Stimulated activated naive CD8-positive, alpha-beta T cell treated with anti-CD3 and anti-CD28 coated beads, Interleukin-15, amount 100 ng/mL, for 72 hours (primary cell): ENCODE data around the gene FURIN.
"Not testable (repeated sequence)": the region's sequence is repeated elsewhere in the genome, so short reads cannot be mapped to it uniquely, and the experiment has no call there.

Experiments used
- ATAC-seq: fragments of 150-1000 bp; cut with Tn5 transposase; 2 replicates; pipeline ENCODE4 v1.10.0; 2021; ENCODE audit warnings: mild to moderate bottlenecking, moderate library complexity
- DNase-seq, 2 donors: peaks; one replicate each; pipeline ENCODE4 v3.0.0; 2021 to 2022
- H3K27ac Mint-ChIP-seq, 2 donors: one replicate each; pipeline ENCODE4 v1.8.0; 2022; ENCODE audit warnings: mild to moderate bottlenecking in 2 of 2, mixed read lengths in 2 of 2, moderate library complexity in 2 of 2
- H3K27me3 Mint-ChIP-seq: one replicate; pipeline ENCODE4 v1.8.0; 2022; ENCODE audit warnings: mixed read lengths
- H3K4me1 Mint-ChIP-seq: one replicate; pipeline ENCODE4 v1.8.0; 2022; ENCODE audit warnings: mild to moderate bottlenecking, mixed read lengths
- H3K4me3 Mint-ChIP-seq, 2 donors: one replicate each; pipeline ENCODE4 v1.8.0; 2022; ENCODE audit warnings: mild to moderate bottlenecking in 2 of 2, mixed read lengths in 2 of 2, moderate library complexity in 1 of 2
- H3K9me3 Mint-ChIP-seq, 2 donors: one replicate each; pipeline ENCODE4 v1.8.0; 2022; ENCODE audit warnings: mixed read lengths in 2 of 2

FURIN gene

DNA sequence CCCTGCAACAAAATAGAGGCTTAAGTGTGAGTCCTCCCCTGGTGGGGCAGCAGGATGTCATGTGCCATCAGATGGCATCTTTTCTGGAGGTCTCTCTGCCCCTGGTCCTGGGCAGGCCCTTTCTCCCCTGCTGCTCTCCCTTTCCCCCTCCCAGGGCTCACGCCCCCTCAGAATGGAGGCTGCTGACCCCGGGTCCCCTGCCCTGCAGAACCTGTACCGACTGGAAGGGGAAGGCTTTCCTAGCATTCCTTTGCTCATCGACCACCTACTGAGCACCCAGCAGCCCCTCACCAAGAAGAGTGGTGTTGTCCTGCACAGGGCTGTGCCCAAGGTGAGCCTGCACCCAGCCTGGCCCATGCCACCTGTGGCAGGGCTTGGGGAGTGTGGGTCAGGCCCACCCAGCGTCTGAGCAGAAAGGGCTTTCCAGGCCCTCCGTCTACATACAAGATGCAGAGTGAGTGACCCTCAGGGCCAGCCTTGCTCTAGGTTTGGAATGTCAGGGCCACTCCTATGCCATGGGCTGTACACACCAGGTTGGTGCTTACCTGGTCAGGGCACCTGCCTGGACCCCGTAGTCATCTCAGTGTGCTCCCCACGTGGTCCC, 23.1 kb downstream of the FURIN start:
- Mint-ChIP-seq H3K27me3 (no peaks in the 10 kb centered on the region), H3K4me3 (no peak overlapping the region), H3K27ac (no peak overlapping the region), H3K9me3 (no peaks in the 10 kb centered on the region), H3K4me1 (peaks cover 7% of the 10 kb centered on the region)
- ATAC-seq (no peak), DNase-seq (no peak)

DNA sequence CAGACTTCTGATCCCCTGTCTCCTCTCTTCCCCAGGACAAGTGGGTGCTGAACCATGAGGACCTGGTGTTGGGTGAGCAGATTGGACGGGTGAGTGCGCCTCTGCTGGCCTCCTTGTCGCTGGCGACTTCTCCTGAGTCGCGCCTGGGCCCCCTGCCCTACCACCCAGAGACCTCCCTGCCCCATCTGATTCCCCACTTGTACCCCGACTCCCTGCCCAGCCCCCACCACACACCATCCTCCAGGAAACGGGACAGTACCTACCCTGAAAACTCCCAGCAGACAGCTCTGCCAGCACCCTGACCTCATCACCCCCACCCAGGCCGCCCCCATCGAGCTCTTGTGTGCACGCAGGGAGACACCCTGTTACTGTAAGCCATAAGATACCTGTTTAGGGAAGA, 23.6 kb downstream of the FURIN start:
- H3K9me3 Mint-ChIP-seq, result no peaks in the 10 kb centered on the region
- peaks cover 6% of the 10 kb centered on the region for H3K4me1 Mint-ChIP-seq
- H3K4me3 Mint-ChIP-seq, result no peak overlapping the region
- ATAC-seq (no peak), DNase-seq (no peak)
- no peak overlapping the region for H3K27ac Mint-ChIP-seq
- no peaks in the 10 kb centered on the region for H3K27me3 Mint-ChIP-seq

DNA sequence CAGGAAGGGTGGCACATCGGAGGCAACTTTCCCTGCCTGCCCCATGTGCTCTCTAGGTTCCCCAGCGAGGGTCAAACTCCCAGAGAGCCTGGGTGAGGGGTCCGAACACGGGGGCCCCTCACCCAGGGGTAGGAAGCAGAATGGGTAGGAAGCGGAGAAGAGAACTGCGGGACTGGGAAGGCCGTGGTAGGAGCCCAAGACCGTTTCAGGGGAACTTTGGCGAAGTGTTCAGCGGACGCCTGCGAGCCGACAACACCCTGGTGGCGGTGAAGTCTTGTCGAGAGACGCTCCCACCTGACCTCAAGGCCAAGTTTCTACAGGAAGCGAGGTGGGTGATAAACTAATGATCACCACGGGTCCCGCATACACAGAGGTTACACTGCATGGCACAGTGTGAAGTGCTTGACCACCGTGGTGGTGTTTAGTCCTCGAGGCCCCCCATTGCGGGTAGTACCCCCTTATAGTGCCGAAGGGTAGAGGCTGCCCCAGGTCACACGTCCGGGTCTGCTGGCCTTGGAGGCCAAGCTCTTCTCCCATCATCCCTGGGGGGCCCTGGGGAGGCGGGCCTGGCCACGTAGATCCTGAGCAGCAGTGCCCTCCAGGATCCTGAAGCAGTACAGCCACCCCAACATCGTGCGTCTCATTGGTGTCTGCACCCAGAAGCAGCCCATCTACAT, 24.2 kb downstream of the FURIN start:
- H3K27ac Mint-ChIP-seq, result no peak overlapping the region
- ATAC-seq, result no peak
- no peaks in the 10 kb centered on the region for H3K27me3 Mint-ChIP-seq
- no peak for DNase-seq
- H3K4me3 Mint-ChIP-seq, result no peak overlapping the region
- peaks cover 6% of the 10 kb centered on the region for H3K4me1 Mint-ChIP-seq
- no peaks in the 10 kb centered on the region for H3K9me3 Mint-ChIP-seq

DNA sequence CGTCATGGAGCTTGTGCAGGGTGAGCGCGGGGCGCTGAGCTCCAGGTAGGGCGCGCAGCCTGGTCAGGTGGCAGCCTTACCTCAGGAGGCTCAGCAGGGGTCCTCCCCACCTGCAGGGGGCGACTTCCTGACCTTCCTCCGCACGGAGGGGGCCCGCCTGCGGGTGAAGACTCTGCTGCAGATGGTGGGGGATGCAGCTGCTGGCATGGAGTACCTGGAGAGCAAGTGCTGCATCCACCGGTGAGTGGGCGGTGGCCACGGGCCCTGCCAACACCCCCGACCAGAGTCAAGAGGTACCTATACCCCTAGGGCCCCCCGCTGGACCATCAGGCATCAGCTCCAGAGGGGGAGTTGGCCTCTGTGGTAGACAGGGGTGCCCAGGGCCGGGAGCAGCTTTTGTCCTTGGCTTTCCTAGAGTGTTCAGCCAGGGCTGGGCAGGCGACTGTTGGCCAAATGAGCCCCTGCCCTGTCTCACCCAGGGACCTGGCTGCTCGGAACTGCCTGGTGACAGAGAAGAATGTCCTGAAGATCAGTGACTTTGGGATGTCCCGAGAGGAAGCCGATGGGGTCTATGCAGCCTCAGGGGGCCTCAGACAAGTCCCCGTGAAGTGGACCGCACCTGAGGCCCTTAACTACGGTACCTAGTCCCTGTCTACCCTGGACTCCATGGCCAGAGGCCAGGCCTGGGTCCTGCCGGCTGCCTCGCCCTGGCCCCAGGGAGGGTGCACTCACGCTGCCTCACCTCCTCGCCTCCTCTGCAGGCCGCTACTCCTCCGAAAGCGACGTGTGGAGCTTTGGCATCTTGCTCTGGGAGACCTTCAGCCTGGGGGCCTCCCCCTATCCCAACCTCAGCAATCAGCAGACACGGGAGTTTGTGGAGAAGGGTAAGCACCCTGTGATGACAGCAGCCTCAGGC, 25.0 kb downstream of the FURIN start:
- Mint-ChIP-seq H3K9me3 (no peaks in the 10 kb centered on the region), H3K4me3 (no peak overlapping the region), H3K27me3 (no peaks in the 10 kb centered on the region), H3K27ac (peak overlapping the region in 1 of 2 donors; percentile 42), H3K4me1 (peaks cover 6% of the 10 kb centered on the region)
- ATAC-seq, result peak; percentile 22
- peak in 1 of 2 donors; percentile 30 for DNase-seq

DNA sequence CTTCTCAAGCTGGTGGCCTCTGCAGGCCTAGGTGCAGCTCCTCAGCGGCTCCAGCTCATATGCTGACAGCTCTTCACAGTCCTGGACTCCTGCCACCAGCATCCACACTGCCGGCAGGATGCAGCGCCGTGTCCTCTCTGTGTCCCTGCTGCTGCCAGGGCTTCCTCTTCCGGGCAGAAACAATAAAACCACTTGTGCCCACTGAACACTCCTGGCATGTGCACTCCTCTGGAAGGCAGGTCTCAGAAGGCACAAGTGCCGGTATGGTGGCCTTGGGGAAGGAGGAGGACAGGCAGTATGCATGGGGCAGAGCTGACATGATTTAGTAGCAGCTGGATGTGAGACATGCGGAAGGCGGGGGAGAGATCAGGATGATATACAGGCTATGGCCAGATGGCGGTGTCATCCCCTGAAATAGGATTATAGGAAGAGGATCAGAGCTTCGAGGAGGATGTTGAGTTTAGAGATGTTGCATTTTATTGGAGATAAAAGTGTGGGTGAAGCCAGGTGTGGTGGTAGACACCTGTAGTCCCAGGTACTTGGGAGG, 27.3 kb downstream of the FURIN start:
- Mint-ChIP-seq H3K9me3 (no peaks in the 10 kb centered on the region), H3K4me3 (no peak overlapping the region), H3K4me1 (no peaks in the 10 kb centered on the region), H3K27me3 (no peaks in the 10 kb centered on the region), H3K27ac (no peak overlapping the region)
- DNase-seq (no peak), ATAC-seq (no peak)

DNA sequence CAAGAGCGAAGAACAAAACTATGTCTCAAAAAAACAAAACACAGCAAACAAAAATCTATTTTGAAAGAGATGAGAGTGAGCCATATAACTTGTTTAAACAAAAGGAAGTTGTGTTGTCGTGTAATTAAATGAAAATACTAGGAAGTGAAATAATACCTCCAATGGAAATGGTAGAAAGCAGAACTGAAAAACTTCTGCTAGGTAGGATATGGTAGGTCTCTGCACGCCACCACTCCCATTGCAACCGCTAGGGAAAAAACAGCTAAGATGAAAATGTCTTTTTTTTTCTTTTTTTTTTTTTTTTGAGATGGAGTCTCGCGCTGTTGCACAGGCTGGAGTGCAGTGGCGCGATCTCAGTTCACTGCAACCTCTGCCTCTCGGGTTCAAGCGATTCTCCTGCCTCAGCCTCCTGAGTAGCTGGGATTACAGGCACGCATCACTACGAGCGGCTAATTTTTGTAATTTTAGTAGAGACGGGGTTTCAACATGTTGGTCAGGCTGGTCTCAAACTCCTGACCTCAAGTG, 28.8 kb downstream of the FURIN start:
- peaks cover 12% of the 10 kb centered on the region for H3K4me1 Mint-ChIP-seq
- not testable (repeated sequence) for ATAC-seq, H3K27ac Mint-ChIP-seq, H3K9me3 Mint-ChIP-seq, DNase-seq, H3K4me3 Mint-ChIP-seq, H3K27me3 Mint-ChIP-seq

DNA sequence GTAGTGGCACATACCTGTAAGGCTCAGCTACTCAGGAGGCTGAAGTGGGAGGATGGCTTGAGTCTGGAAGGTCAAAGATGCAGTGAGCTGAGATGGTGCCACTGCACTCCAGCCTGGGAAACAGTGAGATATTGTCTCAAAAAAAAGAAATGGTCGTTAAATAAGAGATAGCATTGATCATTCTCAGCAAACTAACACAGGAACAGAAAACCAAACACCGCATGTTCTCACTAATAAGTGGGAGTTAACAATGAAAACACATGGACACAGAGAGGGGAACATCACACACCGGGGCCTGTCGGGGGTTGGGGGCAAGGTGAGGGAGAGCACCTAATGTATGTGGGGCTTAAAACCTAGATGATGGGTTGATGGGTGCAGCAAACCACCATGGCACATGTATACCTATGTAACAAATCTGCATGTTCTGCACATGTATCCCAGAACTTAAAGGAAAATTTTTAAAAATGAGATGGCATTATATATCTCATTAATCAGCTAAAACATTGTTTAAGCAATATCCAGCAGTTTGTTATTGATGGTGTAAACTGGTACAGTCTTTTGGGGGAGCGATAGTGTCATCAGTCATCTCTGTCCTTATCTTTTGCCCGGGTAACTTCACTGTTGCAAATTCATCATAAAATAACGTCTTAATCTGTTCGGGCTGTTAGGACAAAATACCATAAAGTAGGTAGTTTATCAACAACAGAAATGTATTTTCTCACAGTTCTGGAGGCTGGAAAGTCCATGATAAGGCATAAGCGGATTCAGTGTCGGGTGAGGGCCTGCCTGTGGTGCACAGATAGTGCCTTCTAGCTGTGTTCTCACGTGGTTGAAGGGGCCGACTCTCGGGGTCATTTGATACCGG, 33.0 kb downstream of the FURIN start:
- H3K27me3 Mint-ChIP-seq, result no peaks in the 10 kb centered on the region
- H3K9me3 Mint-ChIP-seq, result no peaks in the 10 kb centered on the region
- DNase-seq (no peak), ATAC-seq (no peak)
- peaks cover 35% of the 10 kb centered on the region for H3K4me1 Mint-ChIP-seq
- H3K27ac Mint-ChIP-seq, result peak overlapping the region; percentile 48 to 93
- H3K4me3 Mint-ChIP-seq, result peak overlapping the region; percentile 82 to 84

DNA sequence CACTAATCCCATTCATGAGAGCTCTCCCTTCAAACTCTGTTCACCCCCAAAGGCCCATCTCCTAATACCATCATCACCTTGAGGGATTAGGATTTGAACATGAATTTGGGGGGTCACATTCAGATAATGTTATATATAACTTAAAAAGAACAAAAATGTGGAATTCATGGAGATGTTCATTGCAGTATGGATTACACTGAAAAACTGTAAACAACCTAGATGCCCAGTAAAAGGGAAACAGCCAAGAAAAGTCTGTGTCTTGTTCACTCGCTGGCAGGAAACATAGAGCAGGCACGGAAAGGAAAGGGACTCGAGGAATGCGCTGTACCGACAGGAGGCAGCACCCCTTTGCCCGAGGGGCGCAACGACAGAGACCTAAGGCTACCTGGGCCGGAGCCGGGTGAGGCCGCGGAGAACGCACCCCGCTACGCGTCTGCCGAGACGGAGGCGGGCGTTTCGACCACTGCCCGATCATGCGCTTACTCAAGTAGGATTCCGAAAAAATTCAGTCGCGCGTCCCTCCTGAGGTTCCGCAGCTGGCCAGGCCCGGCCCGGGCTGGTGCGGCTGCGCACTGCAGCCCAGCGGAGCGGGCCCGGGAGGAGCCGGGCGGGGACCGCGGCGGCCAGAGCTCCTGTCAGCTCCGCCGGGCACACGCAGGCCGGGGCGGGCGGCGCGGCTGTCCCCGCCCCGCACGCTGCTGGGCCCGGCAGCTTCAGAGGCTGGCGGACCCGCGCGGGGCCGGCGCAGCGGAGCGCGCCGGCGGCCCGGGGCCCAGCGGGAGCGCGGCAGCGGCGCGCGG, 33.9 kb downstream of the FURIN start:
- peak; percentile 80 for ATAC-seq
- Mint-ChIP-seq H3K27me3 (no peaks in the 10 kb centered on the region), H3K27ac (peak overlapping the region; percentile 74 to 93), H3K4me1 (peaks cover 35% of the 10 kb centered on the region), H3K9me3 (no peaks in the 10 kb centered on the region), H3K4me3 (peak overlapping the region; percentile 82 to 84)
- peak; percentile 79 to 80 for DNase-seq

DNA sequence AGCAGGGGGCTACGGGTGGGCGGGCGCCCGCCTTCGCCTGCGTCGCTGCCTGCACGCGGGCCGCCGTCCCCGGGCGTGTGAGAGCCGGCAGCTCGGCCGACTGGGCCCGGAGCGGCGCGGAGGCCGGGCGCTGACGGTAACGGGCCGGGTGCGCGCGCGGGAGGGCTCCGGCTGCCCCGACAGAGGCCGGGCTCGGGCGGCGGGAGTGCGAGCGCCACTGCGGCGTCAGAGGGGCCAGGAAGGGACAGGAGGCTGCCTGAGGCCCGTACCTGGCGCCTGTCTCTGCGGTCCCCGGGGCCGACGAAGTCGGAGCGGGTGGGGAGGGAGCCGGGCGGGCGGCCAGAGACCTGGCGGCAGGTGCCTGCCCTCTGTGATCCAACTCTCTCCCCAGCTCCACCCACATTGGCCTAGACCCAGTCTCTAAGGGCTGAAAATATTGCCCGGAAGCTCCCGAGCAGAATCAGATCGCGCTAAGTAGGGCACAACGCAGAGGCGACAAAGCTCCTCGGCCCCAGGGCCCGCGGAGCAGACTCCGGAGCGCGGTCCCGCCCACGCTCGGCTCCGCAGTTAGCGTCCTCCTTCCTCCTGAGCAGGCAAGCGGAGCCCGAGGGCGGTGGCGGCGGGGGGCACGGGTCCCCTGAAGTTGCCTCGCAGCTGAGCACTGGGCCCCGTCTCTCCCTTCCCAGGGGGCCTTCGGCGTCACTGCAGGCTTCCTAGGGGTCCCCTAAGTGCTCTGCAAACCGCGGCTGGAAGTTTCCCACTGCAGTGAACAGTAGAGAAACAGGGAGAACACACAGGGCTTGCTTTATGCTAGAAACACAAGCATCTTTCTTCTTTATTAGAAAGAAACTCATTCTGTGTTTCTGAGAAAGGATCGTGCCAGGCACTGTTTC, 34.7 kb downstream of the FURIN start, which contains the start of gene MAN2A2:
MAN2A2 (plus strand) TSS at position 463 of the 893 bp plus-strand sequence. CDS start 906 bp downstream, outside the sequence.
- Mint-ChIP-seq H3K27ac (peak within 1 kb of the TSS; percentile 93 to 97), H3K4me3 (peak within 1 kb of the TSS; percentile 93 to 99), H3K4me1 (peaks cover 35% of the 10 kb centered on the region), H3K9me3 (no peaks in the 10 kb centered on the region), H3K27me3 (no peaks in the 10 kb centered on the region)
- peak; percentile 82 to 84 for DNase-seq
- ATAC-seq, result peak; percentile 78

DNA sequence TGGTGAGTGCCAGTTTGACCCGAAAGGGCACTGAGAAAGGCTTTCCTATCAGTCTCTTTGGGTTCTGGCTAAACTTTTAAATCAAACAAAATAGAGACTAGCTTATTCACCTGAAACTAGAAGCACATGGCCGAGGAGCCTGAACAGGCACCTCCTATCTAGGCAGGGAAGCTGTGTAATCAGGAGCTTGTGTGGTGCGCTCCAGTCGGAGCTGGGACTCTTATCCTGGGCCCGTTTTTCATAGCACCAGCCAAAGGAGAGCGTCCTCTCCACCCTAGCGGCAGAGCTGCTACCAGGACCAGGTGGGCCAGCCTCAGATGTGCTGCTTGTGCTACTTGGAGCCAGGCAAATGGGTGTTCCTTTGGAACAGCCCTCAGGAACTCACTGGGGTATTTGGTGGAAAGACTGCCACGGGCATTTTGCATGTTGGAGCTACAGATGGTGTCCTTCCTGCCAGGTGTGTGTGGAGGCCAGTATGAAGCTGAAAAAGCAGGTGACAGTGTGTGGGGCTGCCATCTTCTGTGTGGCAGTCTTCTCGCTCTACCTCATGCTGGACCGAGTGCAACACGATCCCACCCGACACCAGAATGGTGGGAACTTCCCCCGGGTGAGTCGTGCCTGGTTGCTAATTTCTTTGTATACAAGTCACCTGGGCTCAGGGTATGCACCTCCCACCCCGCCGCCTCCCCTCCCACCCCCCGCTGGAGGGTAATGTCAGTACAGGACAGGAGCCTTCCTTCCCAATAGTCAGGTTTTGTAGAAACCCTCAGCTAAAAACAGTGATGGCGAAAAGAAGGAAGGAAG, 35.5 kb downstream of the FURIN start:
- Mint-ChIP-seq H3K4me3 (peak overlapping the region; percentile 93 to 99), H3K4me1 (peaks cover 35% of the 10 kb centered on the region), H3K9me3 (no peaks in the 10 kb centered on the region), H3K27ac (peak overlapping the region; percentile 88 to 97), H3K27me3 (no peaks in the 10 kb centered on the region)
- no peak for DNase-seq
- ATAC-seq, result no peak

DNA sequence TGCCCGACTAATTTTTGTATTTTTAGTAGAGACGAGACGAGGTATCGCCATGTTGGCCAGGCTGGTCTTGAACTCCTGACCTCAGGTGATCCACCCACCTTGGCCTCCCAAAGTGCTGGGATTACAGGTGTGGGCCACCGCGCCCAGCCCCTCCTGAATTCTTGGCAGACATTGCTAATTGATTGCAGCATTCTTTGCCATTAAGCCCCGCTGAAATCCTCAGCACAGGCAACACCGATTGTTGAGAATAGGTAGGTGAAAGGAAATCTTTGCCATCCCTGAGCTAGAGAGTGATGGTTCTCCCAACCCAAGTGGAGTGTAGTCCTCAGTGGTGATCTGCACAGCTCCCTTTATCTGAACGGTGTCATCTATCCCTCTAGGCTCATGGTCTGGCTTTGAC, 36.4 kb downstream of the FURIN start:
- ATAC-seq (no peak), DNase-seq (no peak)
- Mint-ChIP-seq H3K4me1 (peaks cover 35% of the 10 kb centered on the region), H3K9me3 (no peaks in the 10 kb centered on the region), H3K4me3 (no peak overlapping the region), H3K27ac (no peak overlapping the region), H3K27me3 (no peaks in the 10 kb centered on the region)

DNA sequence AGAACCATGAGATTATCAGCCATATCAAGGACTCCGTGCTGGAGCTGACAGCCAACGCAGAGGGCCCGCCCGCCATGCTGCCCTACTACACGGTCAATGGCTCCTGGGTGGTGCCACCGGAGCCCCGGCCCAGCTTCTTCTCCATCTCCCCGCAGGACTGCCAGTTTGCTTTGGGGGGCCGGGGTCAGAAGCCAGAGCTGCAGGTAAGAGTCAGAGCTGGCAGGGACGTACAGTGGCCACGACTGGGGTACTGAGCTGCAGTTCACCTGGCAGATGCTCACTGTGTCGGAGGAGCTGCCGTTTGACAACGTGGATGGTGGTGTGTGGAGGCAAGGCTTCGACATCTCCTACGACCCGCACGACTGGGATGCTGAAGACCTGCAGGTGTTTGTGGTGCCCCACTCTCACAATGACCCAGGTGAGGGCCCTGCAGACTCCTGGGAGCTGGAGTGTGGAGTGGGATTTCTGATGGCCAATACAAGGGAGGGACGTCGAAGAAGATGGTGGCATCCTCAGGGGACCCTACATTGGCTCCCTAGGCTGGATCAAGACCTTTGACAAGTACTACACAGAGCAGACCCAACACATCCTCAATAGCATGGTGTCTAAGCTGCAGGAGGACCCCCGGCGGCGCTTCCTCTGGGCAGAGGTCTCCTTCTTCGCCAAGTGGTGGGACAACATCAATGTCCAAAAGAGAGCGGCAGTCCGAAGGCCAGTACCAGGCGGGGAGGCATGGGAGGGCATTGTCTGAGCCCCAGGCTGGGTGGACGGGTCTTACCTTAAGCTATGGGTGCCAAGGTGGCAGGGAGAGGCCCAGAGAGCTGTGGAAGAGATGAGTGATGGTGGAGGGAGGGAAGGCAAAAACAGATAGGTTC, 37.2 kb downstream of the FURIN start:
- DNase-seq (no peak), ATAC-seq (no peak)
- peaks cover 35% of the 10 kb centered on the region for H3K4me1 Mint-ChIP-seq
- no peaks in the 10 kb centered on the region for H3K27me3 Mint-ChIP-seq
- peak overlapping the region; percentile 52 to 71 for H3K27ac Mint-ChIP-seq
- H3K4me3 Mint-ChIP-seq, result no peak overlapping the region
- H3K9me3 Mint-ChIP-seq, result no peaks in the 10 kb centered on the region
